ENCODE data around the gene CDH1.

DNA sequence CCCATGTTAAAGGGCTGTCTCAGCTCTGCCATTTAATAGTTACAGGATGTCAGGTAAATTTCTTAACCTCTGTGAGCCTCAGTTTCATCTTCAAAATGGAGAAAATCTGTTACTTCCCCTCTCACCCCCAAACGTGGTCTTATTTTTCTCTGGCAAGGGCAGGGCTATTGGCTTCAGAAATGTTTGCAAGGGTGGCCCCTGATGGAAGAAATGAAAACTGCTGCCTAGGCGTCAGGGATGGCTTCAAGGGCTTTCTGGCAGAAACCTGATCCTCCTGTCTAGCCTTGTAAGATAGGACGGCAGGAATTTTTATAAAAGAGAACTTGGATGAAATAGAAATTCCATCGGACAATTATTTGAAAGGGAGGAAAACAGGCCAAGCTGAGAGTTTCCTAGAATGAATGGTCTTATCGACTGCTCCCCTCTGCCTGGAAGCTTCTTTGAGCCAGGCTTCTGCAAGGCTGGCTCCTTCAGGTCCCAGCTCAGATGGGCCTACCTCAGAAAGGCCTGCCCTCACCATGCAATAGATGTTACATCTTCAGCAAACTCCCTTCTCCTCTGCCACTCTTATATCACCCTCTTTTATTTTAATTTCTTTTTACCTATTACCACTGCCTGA is 63.3 kb downstream of the CDH1 start:
- TF ChIP-seq, protein P1, sequence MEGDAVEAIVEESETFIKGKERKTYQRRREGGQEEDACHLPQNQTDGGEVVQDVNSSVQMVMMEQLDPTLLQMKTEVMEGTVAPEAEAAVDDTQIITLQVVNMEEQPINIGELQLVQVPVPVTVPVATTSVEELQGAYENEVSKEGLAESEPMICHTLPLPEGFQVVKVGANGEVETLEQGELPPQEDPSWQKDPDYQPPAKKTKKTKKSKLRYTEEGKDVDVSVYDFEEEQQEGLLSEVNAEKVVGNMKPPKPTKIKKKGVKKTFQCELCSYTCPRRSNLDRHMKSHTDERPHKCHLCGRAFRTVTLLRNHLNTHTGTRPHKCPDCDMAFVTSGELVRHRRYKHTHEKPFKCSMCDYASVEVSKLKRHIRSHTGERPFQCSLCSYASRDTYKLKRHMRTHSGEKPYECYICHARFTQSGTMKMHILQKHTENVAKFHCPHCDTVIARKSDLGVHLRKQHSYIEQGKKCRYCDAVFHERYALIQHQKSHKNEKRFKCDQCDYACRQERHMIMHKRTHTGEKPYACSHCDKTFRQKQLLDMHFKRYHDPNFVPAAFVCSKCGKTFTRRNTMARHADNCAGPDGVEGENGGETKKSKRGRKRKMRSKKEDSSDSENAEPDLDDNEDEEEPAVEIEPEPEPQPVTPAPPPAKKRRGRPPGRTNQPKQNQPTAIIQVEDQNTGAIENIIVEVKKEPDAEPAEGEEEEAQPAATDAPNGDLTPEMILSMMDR (IDR thresholded peaks at IDR 0.05), result peak in 11 of 12 donors; percentile 28 to 73 (median 57)
- no peak for TF ChIP-seq POLR2A (IDR thresholded peaks at IDR 0.05)

Measured in heart left ventricle (tissue), 13 donors.